Measurements from ENCODE around the gene ALPI. TPM values are rescaled to one million over a fixed set of nuclear protein-coding genes. Genes with fewer than 3 reads are reported as not detected.

ALPI gene
- total RNA-seq, 1 donor from 2014 or later = not detected

GRCh38 chr2:232492963-232493700 lies 37.2 kb downstream of the ALPI start:
- no peak for DNase-seq (ENCODE audit: low read depth, low spot score)
- Mint-ChIP-seq H3K9me3 (no peaks in the 10 kb centered on the region), H3K36me3 (ENCODE audit: low read depth) (no peaks in the 10 kb centered on the region), H3K27ac (ENCODE audit: unreplicated experiment) (no peak overlapping the region), H3K27me3 (ENCODE audit: low read depth) (peaks cover 32% of the 10 kb centered on the region), H3K4me3 (no peak overlapping the region), H3K4me1 (peaks cover 35% of the 10 kb centered on the region)
- no peak for TF ChIP-seq CTCF (conservative IDR thresholded peaks at IDR 0.05)

GRCh38 chr2:232493701-232494474 lies 37.9 kb downstream of the ALPI start:
- no peak overlapping the region for H3K4me3 Mint-ChIP-seq
- peaks cover 2% of the 10 kb centered on the region for H3K9me3 Mint-ChIP-seq
- no peak for DNase-seq (ENCODE audit: low read depth, low spot score)
- H3K36me3 Mint-ChIP-seq (ENCODE audit: low read depth) = no peaks in the 10 kb centered on the region
- no peak overlapping the region for H3K27ac Mint-ChIP-seq (ENCODE audit: unreplicated experiment)
- H3K27me3 Mint-ChIP-seq (ENCODE audit: low read depth) = peaks cover 27% of the 10 kb centered on the region
- H3K4me1 Mint-ChIP-seq = peaks cover 37% of the 10 kb centered on the region
- TF ChIP-seq CTCF (conservative IDR thresholded peaks at IDR 0.05) = no peak

- Mint-ChIP-seq H3K27ac (ENCODE audit: unreplicated experiment) (no peak overlapping the region), H3K4me1 (peaks cover 30% of the 10 kb centered on the region), H3K36me3 (ENCODE audit: low read depth) (no peaks in the 10 kb centered on the region), H3K4me3 (no peak overlapping the region), H3K9me3 (peaks cover 2% of the 10 kb centered on the region), H3K27me3 (ENCODE audit: low read depth) (peaks cover 21% of the 10 kb centered on the region)
- TF ChIP-seq CTCF (conservative IDR thresholded peaks at IDR 0.05) = no peak
- no peak for DNase-seq (ENCODE audit: low read depth, low spot score)
These were observed 38.6 kb downstream of the ALPI start for GRCh38 chr2:232494542-232494941.

GRCh38 chr2:232495292-232495691 lies 39.3 kb downstream of the ALPI start:
- no peak for TF ChIP-seq CTCF (conservative IDR thresholded peaks at IDR 0.05)
- Mint-ChIP-seq H3K9me3 (peaks cover 2% of the 10 kb centered on the region), H3K4me3 (no peak overlapping the region), H3K36me3 (ENCODE audit: low read depth) (no peaks in the 10 kb centered on the region), H3K27me3 (ENCODE audit: low read depth) (peaks cover 15% of the 10 kb centered on the region), H3K4me1 (peaks cover 28% of the 10 kb centered on the region), H3K27ac (ENCODE audit: unreplicated experiment) (peak overlapping the region; percentile 19)
- no peak for DNase-seq (ENCODE audit: low read depth, low spot score)

GRCh38 chr2:232496501-232497270 lies 40.7 kb downstream of the ALPI start:
- Mint-ChIP-seq H3K27me3 (ENCODE audit: low read depth) (peaks cover 12% of the 10 kb centered on the region), H3K27ac (ENCODE audit: unreplicated experiment) (no peak overlapping the region), H3K36me3 (ENCODE audit: low read depth) (no peaks in the 10 kb centered on the region), H3K4me1 (peaks cover 28% of the 10 kb centered on the region), H3K4me3 (no peak overlapping the region), H3K9me3 (peaks cover 2% of the 10 kb centered on the region)
- TF ChIP-seq CTCF (conservative IDR thresholded peaks at IDR 0.05) = no peak
- no peak for DNase-seq (ENCODE audit: low read depth, low spot score)

Measured in neural crest cell (in vitro differentiated cells).